Activated CD8-positive, alpha-beta T cell treated with anti-CD3 and anti-CD28 coated beads, Interleukin-2, amount 10 ng/mL, durations not matched to agents 7 days and 5 days (primary cell): ENCODE measurements around the gene CFAP90. TPM values are rescaled to one million over a fixed set of nuclear protein-coding genes. Genes with fewer than 3 reads are reported as not detected.

ENCODE experiments used
- ATAC-seq: fragments of 150-1000 bp; cut with Tn5 transposase; one replicate; pipeline ENCODE4 v1.10.0; 2021; ENCODE audit warnings: moderate library complexity
- CTCF ChIA-PET: fragments of 350-600 bp; sonication (Branson Sonifier 250); formaldehyde crosslinking; loops from one replicate; lab custom pipeline; 2021; ENCODE audit warnings: antibody characterized with exemption; lab: Charles Lee
- POLR2A ChIA-PET: fragments of 350-600 bp; sonication (Branson Sonifier 250); formaldehyde crosslinking; loops from one replicate; lab custom pipeline; 2021; ENCODE audit warnings: antibody characterized with exemption; lab: Charles Lee
- DNase-seq: peaks from one replicate; pipeline ENCODE4 v3.0.0-alpha.2; 2020
- H3K27ac Mint-ChIP-seq: one replicate; pipeline ENCODE4 v1.8.0; 2021; ENCODE audit warnings: mild to moderate bottlenecking, mixed read lengths
- H3K27me3 Mint-ChIP-seq: one replicate; pipeline ENCODE4 v1.8.0; 2021; ENCODE audit warnings: low read depth, mixed read lengths
- H3K36me3 Mint-ChIP-seq: one replicate; pipeline ENCODE4 v1.8.0; 2021; ENCODE audit warnings: low read depth, mixed read lengths
- H3K4me1 Mint-ChIP-seq: one replicate; pipeline ENCODE4 v1.8.0; 2021; ENCODE audit warnings: low read depth, mixed read lengths
- H3K4me3 Mint-ChIP-seq: one replicate; pipeline ENCODE4 v1.8.0; 2021; ENCODE audit warnings: mild to moderate bottlenecking, mixed read lengths
- H3K9me3 Mint-ChIP-seq: one replicate; pipeline ENCODE4 v1.8.0; 2022; ENCODE audit warnings: mixed read lengths; ENCODE audit not compliant: insufficient read depth
- total RNA-seq, 2 experiments: library from RNA; stranded (reverse); gene quantifications; one replicate each; pipeline ENCODE4 v1.2.3, GENCODE V29; 2021

Gene CFAP90, protein sequence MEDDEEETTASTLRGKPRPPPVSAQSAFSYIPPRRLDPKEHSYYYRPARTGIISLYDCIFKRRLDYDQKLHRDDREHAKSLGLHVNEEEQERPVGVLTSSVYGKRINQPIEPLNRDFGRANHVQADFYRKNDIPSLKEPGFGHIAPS
- not detected for total RNA-seq

DNA sequence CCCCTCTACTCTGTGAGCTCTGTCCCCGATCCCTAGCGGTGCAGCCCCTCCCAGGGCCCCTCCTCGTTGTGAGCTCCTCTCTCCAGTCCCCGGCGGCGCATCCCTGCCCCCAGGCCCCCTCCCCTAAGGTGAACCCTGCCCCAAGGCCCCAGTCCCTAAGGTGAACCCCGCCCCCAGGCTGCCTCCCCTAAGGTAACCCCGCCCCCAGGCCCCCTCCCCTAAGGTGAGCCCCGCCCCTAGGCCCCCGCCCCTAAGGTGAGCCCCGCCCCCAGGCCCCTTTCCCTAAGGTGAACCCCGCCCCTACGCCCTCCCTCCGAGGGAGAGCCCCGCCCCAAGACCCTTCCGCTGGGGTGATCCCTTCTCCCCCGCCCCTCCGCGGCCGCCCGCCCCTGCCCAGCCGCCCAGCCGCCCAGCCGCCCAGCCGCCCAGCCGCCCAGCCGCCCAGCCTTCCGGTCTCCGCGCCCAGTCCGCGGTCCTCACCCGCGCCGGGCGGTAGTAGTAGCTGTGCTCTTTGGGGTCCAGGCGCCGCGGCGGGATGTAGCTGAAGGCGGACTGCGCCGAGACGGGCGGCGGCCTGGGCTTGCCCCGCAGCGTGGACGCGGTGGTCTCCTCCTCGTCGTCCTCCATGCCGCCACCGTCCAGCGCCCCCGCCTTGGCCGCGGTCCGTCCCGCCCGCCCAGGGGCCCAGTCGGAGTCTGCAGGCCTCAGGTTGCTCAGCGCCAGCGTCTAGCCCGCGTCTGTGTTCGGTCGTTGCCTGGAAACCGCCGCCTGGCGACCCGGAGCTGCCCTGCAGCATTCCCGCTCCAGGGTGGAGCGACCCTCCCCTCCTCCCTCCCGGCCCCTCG lies at the start of gene CFAP90:
CFAP90 (minus strand) TSS at position 739 of the 845 bp plus-strand sequence; CDS start at position 627, 112 bp downstream.
- no peaks in the 10 kb centered on the region for H3K9me3 Mint-ChIP-seq
- no peak for DNase-seq
- H3K4me1 Mint-ChIP-seq: peaks cover 19% of the 10 kb centered on the region
- CTCF ChIA-PET: no interaction called here
- POLR2A ChIA-PET: no interaction called here
- H3K4me3 Mint-ChIP-seq: peak within 1 kb of the TSS; percentile 60
- H3K27ac Mint-ChIP-seq: no peak within 1 kb of the TSS
- H3K27me3 Mint-ChIP-seq: peaks cover 24% of the 10 kb centered on the region
- peak; percentile 38 for ATAC-seq
- peaks cover 1% of the 10 kb centered on the region for H3K36me3 Mint-ChIP-seq

GRCh38 chr5:7897014-7897600 lies 46.2 kb upstream of the CFAP90 start:
- H3K27me3 Mint-ChIP-seq: no peaks in the 10 kb centered on the region
- H3K9me3 Mint-ChIP-seq: no peaks in the 10 kb centered on the region
- no peak overlapping the region for H3K4me3 Mint-ChIP-seq
- no peak for ATAC-seq
- peaks cover 78% of the 10 kb centered on the region for H3K36me3 Mint-ChIP-seq
- H3K27ac Mint-ChIP-seq: no peak overlapping the region
- ChIA-PET CTCF (interaction anchor here (1.1 to 4.2 kb wide), 2 partner anchors 8 to 10 kb away, joined by 3 to 23 read pairs; no protein-coding TSS in a partner anchor), POLR2A (no interaction called here)
- peak; percentile 30 for DNase-seq
- peaks cover 9% of the 10 kb centered on the region for H3K4me1 Mint-ChIP-seq

DNA sequence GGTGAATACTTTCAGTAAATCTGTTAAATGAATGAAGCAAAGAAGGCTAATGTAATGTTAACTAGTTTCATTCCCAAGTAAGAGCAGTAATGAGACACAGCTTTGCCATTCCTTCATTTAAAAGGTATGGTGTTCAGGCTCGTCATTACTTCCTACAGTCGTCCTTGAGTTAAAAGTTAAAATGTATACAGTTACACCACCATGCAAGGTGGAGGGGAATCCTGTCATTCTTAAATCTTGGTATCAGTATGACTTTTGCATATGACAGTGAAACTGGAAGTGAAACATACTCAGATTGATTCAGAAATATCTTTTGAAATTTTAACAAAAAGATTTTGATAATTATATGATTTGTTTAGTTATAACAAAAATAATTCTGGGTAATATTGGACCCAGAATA lies 43.9 kb upstream of the CFAP90 start:
- H3K9me3 Mint-ChIP-seq: no peaks in the 10 kb centered on the region
- ChIA-PET CTCF (no interaction called here), POLR2A (no interaction called here)
- no peaks in the 10 kb centered on the region for H3K27me3 Mint-ChIP-seq
- DNase-seq: no peak
- no peak overlapping the region for H3K27ac Mint-ChIP-seq
- H3K36me3 Mint-ChIP-seq: peaks cover 76% of the 10 kb centered on the region
- no peak for ATAC-seq
- H3K4me1 Mint-ChIP-seq: peaks cover 9% of the 10 kb centered on the region
- H3K4me3 Mint-ChIP-seq: no peak overlapping the region

GRCh38 chr5:7894439-7894838 lies 43.5 kb upstream of the CFAP90 start:
- ChIA-PET CTCF (no interaction called here), POLR2A (no interaction called here)
- no peaks in the 10 kb centered on the region for H3K9me3 Mint-ChIP-seq
- no peak overlapping the region for H3K4me3 Mint-ChIP-seq
- ATAC-seq (no peak), DNase-seq (no peak)
- H3K36me3 Mint-ChIP-seq: peaks cover 74% of the 10 kb centered on the region
- peaks cover 9% of the 10 kb centered on the region for H3K4me1 Mint-ChIP-seq
- H3K27ac Mint-ChIP-seq: no peak overlapping the region
- H3K27me3 Mint-ChIP-seq: no peaks in the 10 kb centered on the region

GRCh38 chr5:7888901-7889300 lies 38.0 kb upstream of the CFAP90 start:
- no peaks in the 10 kb centered on the region for H3K27me3 Mint-ChIP-seq
- H3K4me1 Mint-ChIP-seq: peaks cover 4% of the 10 kb centered on the region
- DNase-seq (no peak), ATAC-seq (no peak)
- no peak overlapping the region for H3K4me3 Mint-ChIP-seq
- POLR2A ChIA-PET: no interaction called here
- no peaks in the 10 kb centered on the region for H3K9me3 Mint-ChIP-seq
- no peak overlapping the region for H3K27ac Mint-ChIP-seq
- CTCF ChIA-PET: interaction anchor here (3.3 to 4.6 kb wide), 2 partner anchors 9 to 11 kb away, joined by 23 to 31 read pairs; no protein-coding TSS in a partner anchor
- H3K36me3 Mint-ChIP-seq: peaks cover 54% of the 10 kb centered on the region

DNA sequence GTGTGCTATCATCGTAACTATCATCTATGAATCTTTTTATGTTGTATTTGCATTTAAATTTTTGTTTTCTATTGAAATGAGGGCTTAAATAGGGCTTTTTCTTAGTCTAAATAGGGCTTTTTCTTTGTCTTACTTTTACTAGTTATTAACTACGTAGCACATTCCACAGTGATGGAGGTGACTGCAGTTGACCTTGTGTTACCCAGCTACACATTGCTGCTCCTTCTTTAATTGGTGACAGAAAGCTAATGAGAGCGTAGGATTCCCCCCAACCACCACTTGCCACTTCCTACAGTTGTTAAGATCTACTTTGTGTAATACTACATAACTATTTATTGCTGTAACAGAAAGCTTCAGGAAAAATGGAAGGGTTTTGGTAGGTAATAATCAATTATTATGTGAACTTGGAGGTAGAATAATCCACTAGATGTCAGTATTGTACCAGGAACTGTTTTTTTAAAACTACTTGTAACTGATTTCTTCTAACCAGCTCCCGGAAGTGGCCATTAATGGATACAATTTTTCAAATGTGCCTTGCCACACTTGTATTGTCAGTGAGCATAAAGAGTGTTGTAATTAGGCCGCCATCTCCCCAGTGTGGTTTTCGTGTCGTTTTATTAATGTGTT lies 36.0 kb upstream of the CFAP90 start:
- no peak overlapping the region for H3K4me3 Mint-ChIP-seq
- no peak for DNase-seq
- no peak for ATAC-seq
- peaks cover 3% of the 10 kb centered on the region for H3K4me1 Mint-ChIP-seq
- H3K36me3 Mint-ChIP-seq: peaks cover 51% of the 10 kb centered on the region
- no peak overlapping the region for H3K27ac Mint-ChIP-seq
- ChIA-PET CTCF (interaction anchor here (0.8 to 4.6 kb wide), 9 partner anchors 9 to 40 kb away, joined by 3 to 37 read pairs (median 5); partner anchors contain the start of genes FASTKD3 and MTRR), POLR2A (no interaction called here)
- H3K27me3 Mint-ChIP-seq: no peaks in the 10 kb centered on the region
- H3K9me3 Mint-ChIP-seq: no peaks in the 10 kb centered on the region

GRCh38 chr5:7884491-7885267 lies 33.7 kb upstream of the CFAP90 start:
- no peak overlapping the region for H3K4me3 Mint-ChIP-seq
- peaks cover 3% of the 10 kb centered on the region for H3K4me1 Mint-ChIP-seq
- CTCF ChIA-PET: interaction anchor here (1.0 to 4.6 kb wide), 2 partner anchors 7 to 12 kb away, joined by 3 to 31 read pairs; no protein-coding TSS in a partner anchor
- no peak for ATAC-seq
- no peaks in the 10 kb centered on the region for H3K27me3 Mint-ChIP-seq
- POLR2A ChIA-PET: interaction anchor here (0.6 kb wide), 1 partner anchor 15 kb away, joined by 3 read pairs; the partner anchor contains the start of gene MTRR
- peaks cover 56% of the 10 kb centered on the region for H3K36me3 Mint-ChIP-seq
- H3K9me3 Mint-ChIP-seq: no peaks in the 10 kb centered on the region
- H3K27ac Mint-ChIP-seq: no peak overlapping the region
- DNase-seq: no peak

- ATAC-seq (no peak), DNase-seq (no peak)
- peaks cover 11% of the 10 kb centered on the region for H3K4me1 Mint-ChIP-seq
- H3K4me3 Mint-ChIP-seq: no peak overlapping the region
- peaks cover 59% of the 10 kb centered on the region for H3K36me3 Mint-ChIP-seq
- POLR2A ChIA-PET: interaction anchor here (1.0 kb wide), 1 partner anchor 13 kb away, joined by 3 read pairs; no protein-coding TSS in a partner anchor
- H3K9me3 Mint-ChIP-seq: no peaks in the 10 kb centered on the region
- H3K27me3 Mint-ChIP-seq: no peaks in the 10 kb centered on the region
- CTCF ChIA-PET: no interaction called here
- H3K27ac Mint-ChIP-seq: no peak overlapping the region
Observed at GRCh38 chr5:7882926-7883325, 32.0 kb upstream of the CFAP90 start.

GRCh38 chr5:7881816-7882215 lies 30.9 kb upstream of the CFAP90 start:
- ChIA-PET CTCF (interaction anchor here (1.2 kb wide), 1 partner anchor 24 kb away, joined by 3 read pairs; no protein-coding TSS in a partner anchor), POLR2A (interaction anchor here (1.0 kb wide), 1 partner anchor 12 kb away, joined by 3 read pairs; no protein-coding TSS in a partner anchor)
- no peak overlapping the region for H3K4me3 Mint-ChIP-seq
- no peaks in the 10 kb centered on the region for H3K27me3 Mint-ChIP-seq
- H3K9me3 Mint-ChIP-seq: no peaks in the 10 kb centered on the region
- H3K27ac Mint-ChIP-seq: no peak overlapping the region
- H3K4me1 Mint-ChIP-seq: peaks cover 13% of the 10 kb centered on the region
- DNase-seq: no peak
- ATAC-seq: no peak
- peaks cover 61% of the 10 kb centered on the region for H3K36me3 Mint-ChIP-seq

- CTCF ChIA-PET: interaction anchor here (1.2 kb wide), 1 partner anchor 23 kb away, joined by 3 read pairs; no protein-coding TSS in a partner anchor
- Mint-ChIP-seq H3K27me3 (no peaks in the 10 kb centered on the region), H3K36me3 (peaks cover 61% of the 10 kb centered on the region), H3K9me3 (no peaks in the 10 kb centered on the region), H3K27ac (no peak overlapping the region), H3K4me1 (peaks cover 21% of the 10 kb centered on the region), H3K4me3 (no peak overlapping the region)
- POLR2A ChIA-PET: no interaction called here
- DNase-seq: no peak
- no peak for ATAC-seq
Observed at GRCh38 chr5:7881091-7881490, 30.2 kb upstream of the CFAP90 start.
